ENCODE data around the gene HEMK1. TPM values are rescaled to one million over a fixed set of nuclear protein-coding genes. Genes with fewer than 3 reads are reported as not detected.
A peak's percentile ranks its signal among the peaks of the same experiment; 100 is the strongest.

HEMK1 gene
- total RNA-seq, 1 experiment from 2014 or later = 20.9 TPM

GRCh38 chr3:50611464-50612233 is 42.3 kb downstream of the HEMK1 start, which contains the start of gene CISH (continued):
- TF ChIP-seq, protein P1, sequence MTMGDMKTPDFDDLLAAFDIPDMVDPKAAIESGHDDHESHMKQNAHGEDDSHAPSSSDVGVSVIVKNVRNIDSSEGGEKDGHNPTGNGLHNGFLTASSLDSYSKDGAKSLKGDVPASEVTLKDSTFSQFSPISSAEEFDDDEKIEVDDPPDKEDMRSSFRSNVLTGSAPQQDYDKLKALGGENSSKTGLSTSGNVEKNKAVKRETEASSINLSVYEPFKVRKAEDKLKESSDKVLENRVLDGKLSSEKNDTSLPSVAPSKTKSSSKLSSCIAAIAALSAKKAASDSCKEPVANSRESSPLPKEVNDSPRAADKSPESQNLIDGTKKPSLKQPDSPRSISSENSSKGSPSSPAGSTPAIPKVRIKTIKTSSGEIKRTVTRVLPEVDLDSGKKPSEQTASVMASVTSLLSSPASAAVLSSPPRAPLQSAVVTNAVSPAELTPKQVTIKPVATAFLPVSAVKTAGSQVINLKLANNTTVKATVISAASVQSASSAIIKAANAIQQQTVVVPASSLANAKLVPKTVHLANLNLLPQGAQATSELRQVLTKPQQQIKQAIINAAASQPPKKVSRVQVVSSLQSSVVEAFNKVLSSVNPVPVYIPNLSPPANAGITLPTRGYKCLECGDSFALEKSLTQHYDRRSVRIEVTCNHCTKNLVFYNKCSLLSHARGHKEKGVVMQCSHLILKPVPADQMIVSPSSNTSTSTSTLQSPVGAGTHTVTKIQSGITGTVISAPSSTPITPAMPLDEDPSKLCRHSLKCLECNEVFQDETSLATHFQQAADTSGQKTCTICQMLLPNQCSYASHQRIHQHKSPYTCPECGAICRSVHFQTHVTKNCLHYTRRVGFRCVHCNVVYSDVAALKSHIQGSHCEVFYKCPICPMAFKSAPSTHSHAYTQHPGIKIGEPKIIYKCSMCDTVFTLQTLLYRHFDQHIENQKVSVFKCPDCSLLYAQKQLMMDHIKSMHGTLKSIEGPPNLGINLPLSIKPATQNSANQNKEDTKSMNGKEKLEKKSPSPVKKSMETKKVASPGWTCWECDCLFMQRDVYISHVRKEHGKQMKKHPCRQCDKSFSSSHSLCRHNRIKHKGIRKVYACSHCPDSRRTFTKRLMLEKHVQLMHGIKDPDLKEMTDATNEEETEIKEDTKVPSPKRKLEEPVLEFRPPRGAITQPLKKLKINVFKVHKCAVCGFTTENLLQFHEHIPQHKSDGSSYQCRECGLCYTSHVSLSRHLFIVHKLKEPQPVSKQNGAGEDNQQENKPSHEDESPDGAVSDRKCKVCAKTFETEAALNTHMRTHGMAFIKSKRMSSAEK (CRISPR knock-in tag; IDR thresholded peaks at IDR 0.05; ENCODE audit: borderline replicate concordance) = no peak
- TF ChIP-seq RORB (CRISPR knock-in tag; IDR thresholded peaks at IDR 0.05) (no peak), PRRX2 (CRISPR knock-in tag; IDR thresholded peaks at IDR 0.05) (no peak), ZNF671 (CRISPR knock-in tag; IDR thresholded peaks at IDR 0.05) (no peak), ATF6 (CRISPR knock-in tag; IDR thresholded peaks at IDR 0.05) (no peak; the same call in 1 of the 2 replicates), JAZF1 (CRISPR knock-in tag; IDR thresholded peaks at IDR 0.05) (no peak), TP53 (CRISPR knock-in tag; IDR thresholded peaks at IDR 0.05) (no peak; the same call in none of the 2 replicates), ZSCAN18 (CRISPR knock-in tag; IDR thresholded peaks at IDR 0.05) (no peak), ZNF138 (CRISPR knock-in tag; conservative IDR thresholded peaks at IDR 0.05) (no peak; the same call in 1 of the 2 replicates), GABPB1 (CRISPR knock-in tag; IDR thresholded peaks at IDR 0.05) (peak; percentile 60), SMAD4 (CRISPR knock-in tag; IDR thresholded peaks at IDR 0.05) (no peak), AFF4 (CRISPR knock-in tag; IDR thresholded peaks at IDR 0.05; ENCODE audit: borderline replicate concordance) (no peak), ZBTB21 (CRISPR knock-in tag; IDR thresholded peaks at IDR 0.05; ENCODE audit: borderline replicate concordance) (no peak; the same call in 1 of the 2 replicates), PRDM15 (CRISPR knock-in tag; IDR thresholded peaks at IDR 0.05) (peak; percentile 35; the same call in 1 of the 2 replicates), FOXP1 (CRISPR knock-in tag; IDR thresholded peaks at IDR 0.05; ENCODE audit: borderline replicate concordance) (peak; percentile 81)
- TF ChIP-seq, protein P2, sequence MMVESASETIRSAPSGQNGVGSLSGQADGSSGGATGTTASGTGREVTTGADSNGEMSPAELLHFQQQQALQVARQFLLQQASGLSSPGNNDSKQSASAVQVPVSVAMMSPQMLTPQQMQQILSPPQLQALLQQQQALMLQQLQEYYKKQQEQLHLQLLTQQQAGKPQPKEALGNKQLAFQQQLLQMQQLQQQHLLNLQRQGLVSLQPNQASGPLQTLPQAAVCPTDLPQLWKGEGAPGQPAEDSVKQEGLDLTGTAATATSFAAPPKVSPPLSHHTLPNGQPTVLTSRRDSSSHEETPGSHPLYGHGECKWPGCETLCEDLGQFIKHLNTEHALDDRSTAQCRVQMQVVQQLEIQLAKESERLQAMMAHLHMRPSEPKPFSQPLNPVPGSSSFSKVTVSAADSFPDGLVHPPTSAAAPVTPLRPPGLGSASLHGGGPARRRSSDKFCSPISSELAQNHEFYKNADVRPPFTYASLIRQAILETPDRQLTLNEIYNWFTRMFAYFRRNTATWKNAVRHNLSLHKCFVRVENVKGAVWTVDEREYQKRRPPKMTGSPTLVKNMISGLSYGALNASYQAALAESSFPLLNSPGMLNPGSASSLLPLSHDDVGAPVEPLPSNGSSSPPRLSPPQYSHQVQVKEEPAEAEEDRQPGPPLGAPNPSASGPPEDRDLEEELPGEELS (CRISPR knock-in tag; IDR thresholded peaks at IDR 0.05) = peak; percentile 91
- TF ChIP-seq, protein P3, sequence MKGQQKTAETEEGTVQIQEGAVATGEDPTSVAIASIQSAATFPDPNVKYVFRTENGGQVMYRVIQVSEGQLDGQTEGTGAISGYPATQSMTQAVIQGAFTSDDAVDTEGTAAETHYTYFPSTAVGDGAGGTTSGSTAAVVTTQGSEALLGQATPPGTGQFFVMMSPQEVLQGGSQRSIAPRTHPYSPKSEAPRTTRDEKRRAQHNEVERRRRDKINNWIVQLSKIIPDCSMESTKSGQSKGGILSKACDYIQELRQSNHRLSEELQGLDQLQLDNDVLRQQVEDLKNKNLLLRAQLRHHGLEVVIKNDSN (CRISPR knock-in tag; IDR thresholded peaks at IDR 0.05) = peak; percentile 60
